ENCODE results near the gene C12orf57. TPM values are rescaled to one million over a fixed set of nuclear protein-coding genes. Genes with fewer than 3 reads are reported as not detected.

The C12orf57 gene
- total and polyA plus RNA-seq, 2 of the 13 experiments (the other 11 are each of a cell fraction or from before 2014, with no cell fraction given): 84.0 to 287 TPM

DNA sequence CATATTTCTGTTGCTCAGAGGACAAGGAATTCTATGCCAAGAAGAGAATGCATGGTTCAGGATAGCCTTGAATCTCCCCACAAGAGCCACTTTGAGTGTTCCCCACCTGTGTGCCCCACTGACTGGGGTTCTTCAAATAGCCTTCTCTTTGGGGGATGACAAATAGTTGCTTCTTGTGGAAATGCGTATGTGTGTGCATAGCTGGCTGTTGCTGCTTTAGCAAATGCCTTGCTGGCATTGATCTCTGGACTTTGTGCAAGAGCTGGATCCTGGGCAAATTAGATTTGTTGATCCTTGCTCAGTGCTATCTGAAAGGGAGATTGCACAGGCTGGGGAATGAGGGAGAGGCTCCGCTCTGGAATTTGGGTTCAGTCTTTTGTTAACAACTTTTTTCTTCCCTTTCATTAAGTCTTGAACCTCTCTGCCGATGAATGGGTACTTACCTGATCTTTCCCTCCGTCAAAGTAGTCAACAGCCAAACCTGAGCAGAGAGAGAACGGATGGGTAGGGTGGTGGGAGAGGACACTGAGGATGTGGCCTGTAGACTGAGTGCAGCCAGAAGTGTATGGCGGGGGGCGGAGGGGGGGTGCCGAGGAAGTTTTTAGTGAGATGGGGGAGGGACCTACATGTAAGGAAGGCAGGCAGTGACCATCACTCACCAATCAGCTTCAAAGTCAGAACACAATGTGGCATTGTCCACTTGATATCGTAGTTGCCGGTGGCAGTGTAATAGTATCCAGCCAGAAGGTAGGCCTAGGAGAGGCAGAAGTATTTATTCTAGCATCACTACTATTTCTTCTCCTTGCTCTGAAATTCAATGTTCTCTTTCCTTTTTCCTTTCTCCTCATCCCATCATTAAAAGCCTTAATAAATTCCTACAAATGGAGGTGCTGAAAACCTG lies 37.6 kb downstream of the C12orf57 start (continued):
- TF ChIP-seq, protein P1, sequence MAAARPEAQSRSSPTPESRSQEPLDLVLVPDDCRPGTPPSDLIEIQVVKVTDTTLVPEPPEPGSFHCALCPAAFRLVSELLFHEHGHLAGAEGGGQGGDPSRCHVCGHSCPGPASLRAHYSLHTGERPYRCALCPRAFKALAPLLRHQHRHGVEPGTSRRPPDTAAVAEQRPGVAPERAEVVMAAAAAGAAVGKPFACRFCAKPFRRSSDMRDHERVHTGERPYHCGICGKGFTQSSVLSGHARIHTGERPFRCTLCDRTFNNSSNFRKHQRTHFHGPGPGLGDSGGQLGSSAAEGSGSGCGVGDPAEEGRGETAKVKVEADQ (CRISPR knock-in tag; IDR thresholded peaks at IDR 0.05; ENCODE audit: borderline replicate concordance): no peak
- TF ChIP-seq, protein P2, sequence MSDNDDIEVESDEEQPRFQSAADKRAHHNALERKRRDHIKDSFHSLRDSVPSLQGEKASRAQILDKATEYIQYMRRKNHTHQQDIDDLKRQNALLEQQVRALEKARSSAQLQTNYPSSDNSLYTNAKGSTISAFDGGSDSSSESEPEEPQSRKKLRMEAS (IDR thresholded peaks at IDR 0.05): peak; percentile 34; the same call in 1 of the 2 replicates
- TF ChIP-seq MED13 (CRISPR knock-in tag; IDR thresholded peaks at IDR 0.05): no peak
- TF ChIP-seq ZNF333 (CRISPR knock-in tag; IDR thresholded peaks at IDR 0.05; ENCODE audit: borderline replicate concordance): no peak
- TF ChIP-seq TGIF2 (CRISPR knock-in tag; IDR thresholded peaks at IDR 0.05): peak; percentile 66; the same call in 1 of the 2 replicates
- TF ChIP-seq, protein P3, sequence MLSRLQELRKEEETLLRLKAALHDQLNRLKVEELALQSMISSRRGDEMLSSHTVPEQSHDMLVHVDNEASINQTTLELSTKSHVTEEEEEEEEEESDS (CRISPR knock-in tag; IDR thresholded peaks at IDR 0.05; ENCODE audit: borderline replicate concordance): 0 out of 2 replicates have a peak, but pooled peaks have one; percentile 71
- TF ChIP-seq, protein P4, sequence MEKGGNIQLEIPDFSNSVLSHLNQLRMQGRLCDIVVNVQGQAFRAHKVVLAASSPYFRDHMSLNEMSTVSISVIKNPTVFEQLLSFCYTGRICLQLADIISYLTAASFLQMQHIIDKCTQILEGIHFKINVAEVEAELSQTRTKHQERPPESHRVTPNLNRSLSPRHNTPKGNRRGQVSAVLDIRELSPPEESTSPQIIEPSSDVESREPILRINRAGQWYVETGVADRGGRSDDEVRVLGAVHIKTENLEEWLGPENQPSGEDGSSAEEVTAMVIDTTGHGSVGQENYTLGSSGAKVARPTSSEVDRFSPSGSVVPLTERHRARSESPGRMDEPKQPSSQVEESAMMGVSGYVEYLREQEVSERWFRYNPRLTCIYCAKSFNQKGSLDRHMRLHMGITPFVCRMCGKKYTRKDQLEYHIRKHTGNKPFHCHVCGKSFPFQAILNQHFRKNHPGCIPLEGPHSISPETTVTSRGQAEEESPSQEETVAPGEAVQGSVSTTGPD (CRISPR knock-in tag; IDR thresholded peaks at IDR 0.05): no peak
- no peak for TF ChIP-seq MXI1 (IDR thresholded peaks at IDR 0.05; ENCODE audit: borderline replicate concordance, low read depth, low read length)
- TF ChIP-seq ZNF546 (CRISPR knock-in tag; conservative IDR thresholded peaks at IDR 0.05): no peak
- TF ChIP-seq ZNF260 (CRISPR knock-in tag; IDR thresholded peaks at IDR 0.05; ENCODE audit: borderline replicate concordance, low read depth): no peak
- TF ChIP-seq ZNF672 (CRISPR knock-in tag; IDR thresholded peaks at IDR 0.05): no peak
- TF ChIP-seq GABPA (IDR thresholded peaks at IDR 0.05; ENCODE audit: low read depth, low read length): no peak
- TF ChIP-seq GABPA (CRISPR knock-in tag; IDR thresholded peaks at IDR 0.05; ENCODE audit: low read depth): peak; percentile 53
- no peak for TF ChIP-seq SETDB1 (CRISPR knock-in tag; IDR thresholded peaks at IDR 0.05; ENCODE audit: borderline replicate concordance)
- TF ChIP-seq ZSCAN29 (CRISPR knock-in tag; conservative IDR thresholded peaks at IDR 0.05): no peak
- peak; percentile 88 for TF ChIP-seq ASH2L (IDR thresholded peaks at IDR 0.05; ENCODE audit: insufficient read length, low read depth, low read length)
- no peak for TF ChIP-seq EHMT2 (IDR thresholded peaks at IDR 0.05; ENCODE audit: borderline replicate concordance, low read depth, low read length)
- TF ChIP-seq RBFOX2 (IDR thresholded peaks at IDR 0.05; ENCODE audit: low read depth, low read length): peak; percentile 52; the same call in 1 of the 2 replicates
- TF ChIP-seq ZKSCAN5 (CRISPR knock-in tag; IDR thresholded peaks at IDR 0.05): no peak
- peak; percentile 84 for TF ChIP-seq GATAD2A (CRISPR knock-in tag; IDR thresholded peaks at IDR 0.05)
- TF ChIP-seq SNRNP70 (IDR thresholded peaks at IDR 0.05; ENCODE audit: low read depth, low read length): no peak
- TF ChIP-seq ZNF7 (CRISPR knock-in tag; IDR thresholded peaks at IDR 0.05): no peak
- TF ChIP-seq ZNF33B (CRISPR knock-in tag; IDR thresholded peaks at IDR 0.05): no peak
- TF ChIP-seq ZNF607 (CRISPR knock-in tag; IDR thresholded peaks at IDR 0.05; ENCODE audit: borderline replicate concordance): no peak
- TF ChIP-seq YEATS4 (CRISPR knock-in tag; IDR thresholded peaks at IDR 0.05; ENCODE audit: borderline replicate concordance): peak; percentile 61; the same call in 1 of the 2 replicates
- TF ChIP-seq ZFP90 (CRISPR knock-in tag; IDR thresholded peaks at IDR 0.05; ENCODE audit: borderline replicate concordance): no peak
- no peak; the same call in 1 of the 2 replicates for TF ChIP-seq ZNF264 (CRISPR knock-in tag; IDR thresholded peaks at IDR 0.05)
- no peak for TF ChIP-seq ZBTB8A (CRISPR knock-in tag; IDR thresholded peaks at IDR 0.05; ENCODE audit: borderline replicate concordance, low read depth)
- TF ChIP-seq ZNF496 (CRISPR knock-in tag; IDR thresholded peaks at IDR 0.05; ENCODE audit: insufficient replicate concordance): no peak
